ENCODE data around the gene PFKFB2.

GRCh38 chr1:207079706-207080241, 26.7 kb downstream of the PFKFB2 start:
- TF ChIP-seq POLR2A (IDR thresholded peaks at IDR 0.05; ENCODE audit: low read length), result no peak
- no peak for TF ChIP-seq GATA1 (IDR thresholded peaks at IDR 0.05; ENCODE audit: low read depth, low read length)

Measured in erythroblast (primary cell).